CD4-positive, alpha-beta T cell treated with Interleukin-12 subunit alpha and Interleukin-12 subunit beta, for 1 hour (primary cell): ENCODE data around the gene PLXDC1.
"Not testable (repeated sequence)": the region's sequence is repeated elsewhere in the genome, so short reads cannot be mapped to it uniquely, and the experiment has no call there.

ENCODE experiments used
- DNase-seq: peaks from one replicate; pipeline ENCODE4 v3.0.0-alpha.2; 2020

The PLXDC1 gene

GRCh38 chr17:39122991-39123390 is 28.4 kb downstream of the PLXDC1 start:
- DNase-seq: no peak

DNA sequence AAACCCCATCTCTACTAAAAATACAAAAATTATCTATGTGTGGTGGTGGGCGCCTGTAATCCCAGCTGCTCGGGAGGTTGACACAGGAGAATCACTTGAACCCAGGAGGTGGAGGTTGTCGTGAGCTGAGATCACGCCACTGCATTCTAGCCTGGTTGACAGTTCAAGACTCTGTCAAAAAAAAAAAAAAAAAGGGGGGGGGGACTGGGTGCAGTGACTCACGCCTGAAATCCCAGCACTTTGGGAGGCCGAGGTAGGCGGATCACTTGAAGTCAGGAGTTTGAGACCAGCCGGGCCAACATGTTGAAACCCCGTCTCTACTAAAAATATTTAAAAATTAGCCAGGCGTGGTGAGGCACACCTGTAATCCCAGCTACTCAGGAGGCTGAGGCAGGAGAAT is 29.5 kb downstream of the PLXDC1 start:
- not testable (repeated sequence) for DNase-seq

DNA sequence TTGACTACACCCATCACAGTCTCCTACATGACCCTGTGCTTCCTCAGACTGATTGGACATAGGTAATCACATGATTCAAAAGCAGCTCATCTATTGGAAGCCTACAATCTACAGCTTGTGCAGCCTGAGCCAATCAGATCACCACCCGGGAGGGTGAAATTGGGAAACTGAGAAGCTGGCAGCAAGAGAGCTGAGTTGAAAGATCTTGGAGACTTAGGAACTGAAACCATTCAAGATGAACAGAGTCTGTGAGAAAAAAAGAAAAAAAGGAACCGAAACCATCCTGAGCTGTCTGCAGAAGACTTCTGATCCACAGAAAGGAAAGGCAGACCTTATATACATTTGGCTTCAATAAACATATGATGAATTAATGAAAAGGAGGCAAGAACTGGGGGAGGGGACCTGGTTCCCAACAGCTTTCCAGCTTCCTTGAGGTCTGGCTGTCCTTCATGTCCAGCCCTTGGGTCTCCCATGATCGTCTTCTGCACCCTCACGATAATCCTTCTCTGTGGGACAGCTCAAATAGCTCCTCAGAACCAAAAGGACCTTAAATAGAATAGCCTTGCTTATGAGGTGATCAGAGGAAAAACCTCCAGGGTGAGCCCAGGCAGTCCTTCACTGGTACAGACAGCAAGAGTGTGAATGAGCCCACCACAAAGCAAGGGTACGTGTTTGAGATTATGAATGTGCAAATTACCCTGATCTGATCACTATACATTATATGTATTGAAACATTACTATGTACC is 32.6 kb downstream of the PLXDC1 start:
- DNase-seq: no peak

DNA sequence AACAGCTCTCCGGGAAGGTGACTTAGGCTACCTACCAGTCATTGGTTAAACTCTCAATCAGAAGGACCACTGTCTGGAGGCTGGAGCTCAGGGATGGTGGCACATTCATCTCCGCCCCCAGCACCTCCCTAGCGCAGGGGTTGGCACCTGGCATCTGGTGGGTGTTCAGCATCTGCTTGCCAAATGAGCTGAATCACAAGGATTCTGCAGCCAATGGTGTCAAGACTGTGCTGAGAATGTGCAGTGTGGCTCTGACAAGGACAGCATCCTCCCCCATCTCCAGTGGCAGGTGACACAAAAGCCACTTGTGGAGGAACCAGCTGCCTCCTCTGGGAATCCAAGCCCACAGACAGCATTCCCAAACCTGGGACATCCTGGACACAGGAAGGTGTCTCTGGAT is 35.2 kb downstream of the PLXDC1 start:
- DNase-seq: no peak

- DNase-seq: no peak
Observed at GRCh38 chr17:39115135-39115534, 36.3 kb downstream of the PLXDC1 start.

DNA sequence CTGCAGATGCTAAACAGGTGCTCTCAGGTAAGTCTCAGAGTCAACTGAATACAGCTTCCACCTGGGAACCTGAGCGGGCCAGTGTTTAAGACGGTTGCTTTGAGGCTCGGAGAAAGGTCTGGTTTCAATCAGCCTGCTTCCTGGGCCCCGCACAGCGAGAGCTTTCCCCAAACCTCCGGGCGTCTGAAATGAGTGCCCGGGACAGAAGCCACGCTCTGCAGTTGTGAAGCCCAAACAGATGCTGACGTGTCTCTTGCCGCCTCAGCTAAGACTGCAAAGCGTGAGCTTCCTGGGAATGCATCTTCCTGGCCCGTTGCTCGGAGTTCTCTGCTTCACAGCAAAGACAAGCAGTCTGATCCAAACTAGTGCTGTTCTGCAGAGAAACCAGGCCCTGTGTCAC is 36.7 kb downstream of the PLXDC1 start:
- DNase-seq: no peak

GRCh38 chr17:39113871-39114270 is 37.6 kb downstream of the PLXDC1 start:
- DNase-seq: no peak

- no peak for DNase-seq
Observed at GRCh38 chr17:39110435-39111136, 40.9 kb downstream of the PLXDC1 start.

GRCh38 chr17:39108461-39109375 is 42.7 kb downstream of the PLXDC1 start:
- no peak for DNase-seq

GRCh38 chr17:39107973-39108372 is 43.5 kb downstream of the PLXDC1 start:
- no peak for DNase-seq

GRCh38 chr17:39107155-39107554 is 44.3 kb downstream of the PLXDC1 start:
- DNase-seq: no peak

- DNase-seq: no peak
Observed at GRCh38 chr17:39105705-39106104, 45.7 kb downstream of the PLXDC1 start.

DNA sequence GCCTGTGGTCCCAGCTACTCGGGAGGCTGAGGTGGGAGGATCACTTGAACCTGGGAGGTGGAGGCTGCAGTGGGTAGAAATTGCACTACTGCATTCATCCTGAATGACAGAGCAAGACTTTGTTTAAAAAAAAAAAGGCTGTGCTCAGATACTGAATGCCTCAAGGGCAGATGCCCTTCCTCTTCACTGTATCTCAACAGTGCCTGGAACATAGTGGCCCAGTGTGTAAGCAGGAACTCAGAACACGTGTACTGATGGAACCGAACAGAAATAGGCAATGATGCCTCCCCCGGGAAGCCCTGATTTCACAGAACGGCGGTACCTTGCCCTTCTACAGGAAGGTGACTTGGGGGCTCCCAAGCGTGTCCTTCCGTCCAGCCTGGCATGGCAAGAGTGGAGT is 46.8 kb downstream of the PLXDC1 start:
- DNase-seq: no peak

DNA sequence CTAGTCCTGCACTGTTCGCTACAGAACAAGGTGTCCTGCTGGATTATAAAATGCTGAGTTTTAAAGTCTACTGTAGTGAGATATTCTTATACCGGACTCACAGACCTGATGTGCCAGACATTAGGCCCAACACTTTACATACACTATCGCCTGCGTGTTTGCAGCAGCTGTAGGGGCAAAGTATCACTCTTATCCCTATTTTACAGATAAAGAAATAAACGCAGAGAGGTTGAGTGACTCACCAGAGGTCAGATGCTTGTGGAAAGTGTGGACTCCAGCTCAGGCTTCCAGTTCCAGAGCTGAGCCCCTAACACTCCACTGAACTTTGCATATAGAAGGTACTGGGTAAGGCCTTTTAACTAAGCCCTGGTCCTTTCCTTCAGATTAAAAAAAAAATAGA is 47.4 kb downstream of the PLXDC1 start:
- no peak for DNase-seq

GRCh38 chr17:39101091-39101490 is 50.3 kb downstream of the PLXDC1 start:
- no peak for DNase-seq

DNA sequence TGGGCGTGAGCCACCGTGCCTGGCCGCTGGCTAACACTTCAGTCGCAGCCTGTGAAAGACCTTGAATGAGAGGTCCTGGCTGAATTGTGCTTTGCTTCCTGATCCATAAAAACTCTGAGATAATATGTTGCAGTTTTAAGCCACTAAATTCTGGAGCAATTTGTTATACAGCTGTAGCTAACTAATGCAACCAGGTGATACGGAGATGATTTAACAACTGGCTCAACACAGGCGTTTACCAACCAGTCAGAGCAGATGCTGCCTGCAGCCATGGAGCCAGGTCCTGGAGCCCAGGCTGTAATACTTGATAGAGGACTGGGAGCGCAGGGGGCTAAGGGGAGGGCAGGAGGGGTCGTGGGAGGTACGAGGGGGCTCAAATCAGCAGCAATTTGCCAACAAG is 50.9 kb downstream of the PLXDC1 start:
- no peak for DNase-seq

- DNase-seq: no peak
Observed at GRCh38 chr17:39099663-39100286, 51.7 kb downstream of the PLXDC1 start.

- DNase-seq: no peak
Observed at GRCh38 chr17:39098588-39098987, 52.8 kb downstream of the PLXDC1 start.

- DNase-seq: no peak
Observed at GRCh38 chr17:39097537-39097936, 53.9 kb downstream of the PLXDC1 start.

DNA sequence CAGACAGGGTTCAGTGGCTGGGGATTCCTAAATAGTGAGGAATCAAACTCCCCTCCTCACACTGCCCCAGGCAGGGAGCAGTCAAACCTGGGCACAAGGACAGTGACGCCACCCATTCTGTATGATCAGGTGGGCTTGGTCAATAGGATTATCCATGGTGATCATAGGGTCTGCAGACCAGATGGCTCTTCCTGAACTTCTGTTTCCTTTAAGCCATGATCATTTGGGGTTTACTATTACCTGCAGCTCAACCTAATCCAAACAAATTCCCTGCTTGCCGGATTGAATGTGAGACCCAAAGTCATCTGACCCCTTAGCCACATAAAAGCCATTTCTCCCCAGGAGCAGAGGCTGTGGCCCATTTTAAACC is 54.3 kb downstream of the PLXDC1 start:
- DNase-seq: no peak

DNA sequence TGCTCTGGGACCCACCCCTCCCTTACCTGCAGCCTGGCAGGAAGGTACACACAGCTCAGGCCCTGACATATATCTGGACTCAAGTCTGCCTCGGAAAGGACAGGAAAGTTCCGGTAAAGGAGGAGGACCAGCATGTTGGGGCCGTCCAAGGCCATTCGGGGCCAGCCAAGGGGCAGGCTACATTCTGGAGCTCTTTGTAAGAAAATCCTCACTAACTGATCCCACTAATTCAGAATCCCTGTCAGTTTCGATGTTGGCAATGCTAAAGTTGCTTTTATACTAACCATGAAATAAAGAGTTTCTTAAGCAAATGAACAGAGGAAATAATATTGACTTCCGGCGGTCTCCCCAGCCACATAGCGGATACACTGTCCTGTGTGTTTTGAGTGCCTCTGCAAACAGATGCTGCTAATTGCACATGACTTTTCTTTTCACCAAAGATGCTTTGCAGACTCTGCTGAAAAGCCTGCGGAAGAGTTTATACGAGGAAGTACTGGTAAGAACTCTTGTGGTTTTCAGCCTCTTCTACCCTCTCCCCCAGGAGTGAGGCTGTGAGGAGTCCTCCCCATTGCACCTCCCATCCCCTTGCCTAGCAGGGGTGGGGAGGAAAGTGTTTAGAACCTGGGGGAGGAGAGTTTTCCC is 54.8 kb downstream of the PLXDC1 start:
- DNase-seq: peak; percentile 61

- DNase-seq: no peak
Observed at GRCh38 chr17:39095309-39095686, 56.1 kb downstream of the PLXDC1 start.
